Measurements from ENCODE around the gene PRR16.

The PRR16 gene

GRCh38 chr5:120510994-120511686 lies 47.0 kb downstream of the PRR16 start:
- H3K4me3 ChIP-seq (ENCODE audit: low read depth, low read length): no peak overlapping the region
- no peak for DNase-seq (ENCODE audit: low read depth)

GRCh38 chr5:120512068-120512467 lies 48.0 kb downstream of the PRR16 start:
- H3K4me3 ChIP-seq (ENCODE audit: low read depth, low read length): no peak overlapping the region
- DNase-seq (ENCODE audit: low read depth): no peak

- H3K4me3 ChIP-seq (ENCODE audit: low read depth, low read length): no peak overlapping the region
- no peak for DNase-seq (ENCODE audit: low read depth)
Observed at GRCh38 chr5:120512791-120513650, 48.9 kb downstream of the PRR16 start.

- no peak for DNase-seq (ENCODE audit: low read depth)
- H3K4me3 ChIP-seq (ENCODE audit: low read depth, low read length): no peak overlapping the region
Observed at GRCh38 chr5:120516805-120517204, 52.7 kb downstream of the PRR16 start.

GRCh38 chr5:120517607-120518252 lies 53.6 kb downstream of the PRR16 start:
- H3K4me3 ChIP-seq (ENCODE audit: low read depth, low read length): no peak overlapping the region

GRCh38 chr5:120518581-120518980 lies 54.5 kb downstream of the PRR16 start:
- no peak for DNase-seq (ENCODE audit: low read depth)
- H3K4me3 ChIP-seq (ENCODE audit: low read depth, low read length): no peak overlapping the region

More at GRCh38 chr5:120517607-120518252, 53.6 kb downstream of the PRR16 start:
- DNase-seq (ENCODE audit: low read depth): no peak

GRCh38 chr5:120527251-120527650 lies 63.2 kb downstream of the PRR16 start:
- no peak overlapping the region for H3K4me3 ChIP-seq (ENCODE audit: low read depth, low read length)
- no peak for DNase-seq (ENCODE audit: low read depth)

GRCh38 chr5:120528609-120529008 lies 64.5 kb downstream of the PRR16 start:
- no peak overlapping the region for H3K4me3 ChIP-seq (ENCODE audit: low read depth, low read length)
- no peak for DNase-seq (ENCODE audit: low read depth)

- DNase-seq (ENCODE audit: low read depth): no peak
- H3K4me3 ChIP-seq (ENCODE audit: low read depth, low read length): no peak overlapping the region
Observed at GRCh38 chr5:120529386-120529785, 65.3 kb downstream of the PRR16 start.

- no peak for DNase-seq (ENCODE audit: low read depth)
- no peak overlapping the region for H3K4me3 ChIP-seq (ENCODE audit: low read depth, low read length)
Observed at GRCh38 chr5:120531215-120531614, 67.1 kb downstream of the PRR16 start.

GRCh38 chr5:120532835-120533234 lies 68.7 kb downstream of the PRR16 start:
- DNase-seq (ENCODE audit: low read depth): no peak
- no peak overlapping the region for H3K4me3 ChIP-seq (ENCODE audit: low read depth, low read length)

- DNase-seq (ENCODE audit: low read depth): no peak
- no peak overlapping the region for H3K4me3 ChIP-seq (ENCODE audit: low read depth, low read length)
Observed at GRCh38 chr5:120533581-120533980, 69.5 kb downstream of the PRR16 start.

- no peak overlapping the region for H3K4me3 ChIP-seq (ENCODE audit: low read depth, low read length)
- no peak for DNase-seq (ENCODE audit: low read depth)
Observed at GRCh38 chr5:120535900-120536299, 71.8 kb downstream of the PRR16 start.

GRCh38 chr5:120538149-120538548 lies 74.0 kb downstream of the PRR16 start:
- no peak overlapping the region for H3K4me3 ChIP-seq (ENCODE audit: low read depth, low read length)
- DNase-seq (ENCODE audit: low read depth): no peak

GRCh38 chr5:120538644-120539043 lies 74.5 kb downstream of the PRR16 start:
- DNase-seq (ENCODE audit: low read depth): peak; percentile 62
- H3K4me3 ChIP-seq (ENCODE audit: low read depth, low read length): no peak overlapping the region

- DNase-seq (ENCODE audit: low read depth): no peak
- no peak overlapping the region for H3K4me3 ChIP-seq (ENCODE audit: low read depth, low read length)
Observed at GRCh38 chr5:120539471-120539870, 75.4 kb downstream of the PRR16 start.

GRCh38 chr5:120540097-120540496 lies 76.0 kb downstream of the PRR16 start:
- H3K4me3 ChIP-seq (ENCODE audit: low read depth, low read length): no peak overlapping the region
- no peak for DNase-seq (ENCODE audit: low read depth)

GRCh38 chr5:120544043-120544442 lies 79.9 kb downstream of the PRR16 start:
- H3K4me3 ChIP-seq (ENCODE audit: low read depth, low read length): no peak overlapping the region
- no peak for DNase-seq (ENCODE audit: low read depth)

- H3K4me3 ChIP-seq (ENCODE audit: low read depth, low read length): no peak overlapping the region
- no peak for DNase-seq (ENCODE audit: low read depth)
Observed at GRCh38 chr5:120545007-120545406, 80.9 kb downstream of the PRR16 start.

- no peak overlapping the region for H3K4me3 ChIP-seq (ENCODE audit: low read depth, low read length)
- no peak for DNase-seq (ENCODE audit: low read depth)
Observed at GRCh38 chr5:120545951-120546350, 81.9 kb downstream of the PRR16 start.

Measured in skeletal muscle cell (primary cell).